Neural cell (in vitro differentiated cells): ENCODE data around the gene TMEM135.

Experiments
- CTCF ChIP-seq: fragments of 450-650 bp; IDR thresholded peaks from 2 replicates; pipeline ENCODE4 v1.5.1; 2014; ENCODE audit warnings: antibody characterized with exemption, mild to moderate bottlenecking, moderate library complexity; ENCODE audit not compliant: poor library complexity, severe bottlenecking
- EP300 ChIP-seq: fragments of 450-650 bp; conservative IDR thresholded peaks from 2 replicates; pipeline ENCODE4 v1.6.1; 2014; ENCODE audit warnings: antibody characterized with exemption, mild to moderate bottlenecking, moderate library complexity; ENCODE audit not compliant: poor library complexity, severe bottlenecking
- EZH2 ChIP-seq: fragments of 200-600, 300-800 bp; shearing (Covaris generic), sonication (generic); IDR thresholded peaks from 2 replicates; pipeline ENCODE4 v1.6.1; 2014; ENCODE audit warnings: antibody characterized with exemption, low read length, borderline replicate concordance, mild to moderate bottlenecking; ENCODE audit not compliant: insufficient read depth, poor library complexity, severe bottlenecking
- POLR2AphosphoS5 ChIP-seq: IDR thresholded peaks from 2 replicates; pipeline ENCODE4 v1.6.1; 2012
- RAD21 ChIP-seq: fragments of 450-650 bp; conservative IDR thresholded peaks from 2 replicates; pipeline ENCODE4 v1.6.1; 2014; ENCODE audit warnings: antibody characterized with exemption, mild to moderate bottlenecking, moderate library complexity
- REST ChIP-seq: IDR thresholded peaks from 2 replicates; pipeline ENCODE4 v1.6.1; 2012; ENCODE audit warnings: borderline replicate concordance
- TAF1 ChIP-seq: IDR thresholded peaks from 2 replicates; pipeline ENCODE4 v1.6.1; 2012; ENCODE audit warnings: low read depth

GRCh38 chr11:87063982-87064381 lies 26.2 kb downstream of the TMEM135 start:
- TF ChIP-seq REST (no peak), CTCF (no peak), EP300 (no peak), POLR2AphosphoS5 (no peak), RAD21 (no peak), EZH2 (no peak), TAF1 (no peak)
